ENCODE results near the gene MEIS2. TPM values are rescaled to one million over a fixed set of nuclear protein-coding genes. Genes with fewer than 3 reads are reported as not detected.
A peak's percentile ranks its signal among the peaks of the same experiment; 100 is the strongest.

Gene MEIS2
- total RNA-seq, 4 donors from 2014 or later = 28.3 to 87.5 (median 42.2) TPM

- ATAC-seq (ENCODE audit: low FRiP score) (no peak), DNase-seq (ENCODE audit: low spot score) (no peak)
- TF ChIP-seq CTCF (IDR thresholded peaks at IDR 0.05) = no peak
These were observed 159.6 kb downstream of the MEIS2 start for GRCh38 chr15:36940636-36941260.

GRCh38 chr15:36940219-36940618, 160.1 kb downstream of the MEIS2 start:
- ATAC-seq (ENCODE audit: low FRiP score) (no peak), DNase-seq (ENCODE audit: low spot score) (no peak)
- TF ChIP-seq CTCF (IDR thresholded peaks at IDR 0.05) = no peak

GRCh38 chr15:36938764-36939163, 161.6 kb downstream of the MEIS2 start:
- TF ChIP-seq CTCF (IDR thresholded peaks at IDR 0.05) = no peak
- DNase-seq (ENCODE audit: low spot score) (no peak), ATAC-seq (ENCODE audit: low FRiP score) (no peak)

- DNase-seq (ENCODE audit: low spot score) (no peak), ATAC-seq (ENCODE audit: low FRiP score) (no peak)
- no peak for TF ChIP-seq CTCF (IDR thresholded peaks at IDR 0.05)
These were observed 162.2 kb downstream of the MEIS2 start for GRCh38 chr15:36938131-36938530.

- ATAC-seq (ENCODE audit: low FRiP score) (peak; percentile 70), DNase-seq (ENCODE audit: low spot score) (no peak)
- TF ChIP-seq CTCF (IDR thresholded peaks at IDR 0.05) = no peak
These were observed 163.7 kb downstream of the MEIS2 start for GRCh38 chr15:36936613-36937012.

- no peak for TF ChIP-seq CTCF (IDR thresholded peaks at IDR 0.05)
- DNase-seq (ENCODE audit: low spot score) (no peak), ATAC-seq (ENCODE audit: low FRiP score) (no peak)
These were observed 166.9 kb downstream of the MEIS2 start for GRCh38 chr15:36933255-36933990.

GRCh38 chr15:36932070-36932469, 168.3 kb downstream of the MEIS2 start:
- no peak for DNase-seq (ENCODE audit: low spot score)
- no peak for TF ChIP-seq CTCF (IDR thresholded peaks at IDR 0.05)
- ATAC-seq (ENCODE audit: low FRiP score) = no peak
